Left ventricle myocardium inferior (tissue), 1 donor: ENCODE data around the gene BNC2. TPM values are rescaled to one million over a fixed set of nuclear protein-coding genes. Genes with fewer than 3 reads are reported as not detected.
A peak's percentile ranks its signal among the peaks of the same experiment; 100 is the strongest.

Experiments
- DNase-seq: peaks from one replicate; pipeline ENCODE4 v3.0.0-alpha.2; 2020
- H3K27ac ChIP-seq: fragments of 200-600 bp; replicated peaks from 2 replicates; pipeline ENCODE4 v1.8.0; 2021
- H3K27me3 ChIP-seq: fragments of 200-600 bp; 2 replicates; pipeline ENCODE4 v1.8.0; 2021; ENCODE audit warnings: low read depth
- H3K36me3 ChIP-seq: fragments of 200-600 bp; 2 replicates; pipeline ENCODE4 v1.8.0; 2021
- H3K4me1 ChIP-seq: fragments of 200-600 bp; 2 replicates; pipeline ENCODE4 v1.8.0; 2021
- H3K4me3 ChIP-seq: fragments of 200-600 bp; 2 replicates; pipeline ENCODE4 v1.8.0; 2021; ENCODE audit warnings: mild to moderate bottlenecking, moderate library complexity
- H3K9me3 ChIP-seq: fragments of 200-600 bp; replicated peaks from 2 replicates; pipeline ENCODE4 v1.8.0; 2021
- intact Hi-C: fragments of 100-400 bp; cut with micrococcal nuclease; formaldehyde crosslinking; loops from one replicate; pipeline ENCODE4 v1.11.0; 2022
- total RNA-seq: library from RNA; stranded (reverse); fragmentation: NEBNext Ultra II Directional; extraction: Animal tissue kit (Norgen Biotek cat#: 25700); gene quantifications from one replicate; pipeline ENCODE4 v1.2.1, GENCODE V29; 2021
- TF ChIP-seq, protein P1 (sequence below): fragments of 200-600 bp; IDR thresholded peaks from 2 replicates; pipeline ENCODE4 v1.8.0; 2021; ENCODE audit warnings: antibody characterized with exemption, mild to moderate bottlenecking, borderline replicate concordance
- donor health status: DM: no; HTN: yes; CAD: no; lungs with severe emphysema.

BNC2 gene
- total RNA-seq, 1 donor from 2014 or later, result 3.5 TPM

DNA sequence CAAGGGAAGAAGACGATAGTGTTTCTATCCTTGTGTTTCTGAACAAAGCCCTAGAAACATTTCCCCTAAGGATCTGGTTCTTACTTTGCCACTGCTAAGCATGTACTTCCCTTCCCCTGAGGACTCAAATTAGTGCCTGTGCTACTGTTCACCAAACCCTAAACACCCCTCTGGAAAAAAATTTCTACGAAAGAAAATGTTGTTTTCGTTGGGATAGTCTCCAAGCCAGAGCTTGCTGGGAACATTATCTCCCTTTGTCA, 294.6 kb downstream of the BNC2 start:
- intact Hi-C loops, result no loop called here
- TF ChIP-seq, protein P1, sequence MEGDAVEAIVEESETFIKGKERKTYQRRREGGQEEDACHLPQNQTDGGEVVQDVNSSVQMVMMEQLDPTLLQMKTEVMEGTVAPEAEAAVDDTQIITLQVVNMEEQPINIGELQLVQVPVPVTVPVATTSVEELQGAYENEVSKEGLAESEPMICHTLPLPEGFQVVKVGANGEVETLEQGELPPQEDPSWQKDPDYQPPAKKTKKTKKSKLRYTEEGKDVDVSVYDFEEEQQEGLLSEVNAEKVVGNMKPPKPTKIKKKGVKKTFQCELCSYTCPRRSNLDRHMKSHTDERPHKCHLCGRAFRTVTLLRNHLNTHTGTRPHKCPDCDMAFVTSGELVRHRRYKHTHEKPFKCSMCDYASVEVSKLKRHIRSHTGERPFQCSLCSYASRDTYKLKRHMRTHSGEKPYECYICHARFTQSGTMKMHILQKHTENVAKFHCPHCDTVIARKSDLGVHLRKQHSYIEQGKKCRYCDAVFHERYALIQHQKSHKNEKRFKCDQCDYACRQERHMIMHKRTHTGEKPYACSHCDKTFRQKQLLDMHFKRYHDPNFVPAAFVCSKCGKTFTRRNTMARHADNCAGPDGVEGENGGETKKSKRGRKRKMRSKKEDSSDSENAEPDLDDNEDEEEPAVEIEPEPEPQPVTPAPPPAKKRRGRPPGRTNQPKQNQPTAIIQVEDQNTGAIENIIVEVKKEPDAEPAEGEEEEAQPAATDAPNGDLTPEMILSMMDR, result no peak
- DNase-seq, result no peak
- Histone ChIP-seq H3K4me1 (no peaks in the 10 kb centered on the region), H3K36me3 (no peaks in the 10 kb centered on the region), H3K9me3 (no peaks in the 10 kb centered on the region), H3K27me3 (peaks cover 56% of the 10 kb centered on the region), H3K27ac (peak overlapping the region; percentile 42), H3K4me3 (peak overlapping the region; percentile 19)

DNA sequence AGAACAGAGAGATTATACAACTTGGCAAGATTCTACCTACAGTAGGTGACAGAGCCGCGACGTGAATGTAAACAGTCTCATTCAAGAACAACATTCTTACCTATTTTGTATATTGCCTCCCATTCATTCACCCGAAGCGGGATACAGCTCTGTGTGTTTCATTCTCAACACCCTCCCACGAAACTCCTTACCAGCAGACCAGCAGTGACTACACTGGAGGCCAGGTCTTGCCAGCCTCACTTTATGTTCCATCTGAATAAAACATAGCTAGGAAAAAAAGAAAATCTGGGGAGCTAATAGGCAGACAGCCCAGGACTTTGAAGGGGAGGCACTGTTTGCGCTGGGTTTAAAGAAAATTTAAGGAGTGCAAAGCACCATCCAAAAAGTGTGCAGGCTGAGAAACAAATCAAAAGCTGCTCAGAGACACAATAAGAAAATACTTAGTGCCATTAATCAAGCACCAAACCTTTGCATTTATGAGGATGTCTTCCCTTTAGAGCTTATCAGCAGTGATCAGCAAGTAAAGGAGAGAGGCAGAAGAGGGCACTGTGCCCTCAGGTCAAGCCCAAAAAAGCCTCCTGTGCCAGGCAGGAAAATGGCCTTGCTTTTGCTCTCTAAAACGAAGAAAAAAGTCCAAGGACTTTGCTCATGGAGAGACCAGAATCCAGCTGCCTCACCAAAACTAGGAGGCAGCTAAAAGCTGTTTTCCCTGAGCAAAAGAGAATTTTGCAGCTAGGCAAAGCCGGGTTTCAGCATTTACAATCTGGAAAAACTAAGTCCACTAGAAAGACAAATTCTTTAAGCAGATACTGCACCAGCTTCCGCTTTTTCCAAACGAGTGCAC, 295.1 kb downstream of the BNC2 start:
- Histone ChIP-seq H3K4me1 (no peaks in the 10 kb centered on the region), H3K36me3 (no peaks in the 10 kb centered on the region), H3K4me3 (peak overlapping the region; percentile 19), H3K9me3 (no peaks in the 10 kb centered on the region), H3K27ac (peak overlapping the region; percentile 42), H3K27me3 (peaks cover 62% of the 10 kb centered on the region)
- intact Hi-C loops, result no loop called here
- TF ChIP-seq, protein P1, result no peak
- no peak for DNase-seq

DNA sequence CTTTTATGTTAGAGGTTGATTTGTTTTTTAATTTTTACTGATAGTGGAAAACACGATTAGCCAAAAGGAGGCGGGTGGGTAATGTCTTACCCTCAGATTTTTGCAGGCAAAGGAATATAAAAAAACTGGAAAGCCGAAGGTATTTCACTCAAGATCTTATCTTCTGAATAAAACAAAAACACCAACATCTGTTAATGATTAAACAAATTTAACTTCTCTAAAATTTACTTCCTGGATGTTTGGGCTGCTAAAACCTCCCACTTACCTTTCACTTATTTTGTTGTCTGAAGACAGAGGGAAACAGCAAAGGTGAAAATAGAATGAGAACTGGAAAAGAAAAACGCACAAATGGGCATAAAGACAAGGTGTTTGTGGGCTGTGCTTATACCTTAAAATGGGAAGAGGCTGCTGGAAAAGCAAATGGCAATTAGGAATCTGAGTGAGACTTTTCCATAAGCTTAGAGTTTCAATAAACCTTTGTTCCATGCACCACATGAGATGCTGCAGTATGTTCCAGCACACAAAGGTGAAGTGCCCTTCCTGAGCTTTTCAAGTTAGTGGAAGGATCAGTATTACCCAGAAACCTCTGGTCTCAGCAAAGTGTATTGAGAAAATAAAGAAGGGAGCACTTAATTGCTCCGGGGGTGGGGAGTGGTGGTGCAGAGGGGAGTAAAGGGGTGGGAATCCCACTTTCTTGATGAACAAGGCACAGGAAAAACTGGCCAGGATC, 298.3 kb downstream of the BNC2 start:
- Histone ChIP-seq H3K9me3 (no peaks in the 10 kb centered on the region), H3K4me1 (no peaks in the 10 kb centered on the region), H3K4me3 (no peak overlapping the region), H3K27me3 (peaks cover 65% of the 10 kb centered on the region), H3K27ac (no peak overlapping the region), H3K36me3 (no peaks in the 10 kb centered on the region)
- no peak for DNase-seq
- intact Hi-C loops, result no loop called here
- TF ChIP-seq, protein P1, result no peak

- Histone ChIP-seq H3K4me3 (no peak overlapping the region), H3K27ac (no peak overlapping the region), H3K36me3 (no peaks in the 10 kb centered on the region), H3K4me1 (no peaks in the 10 kb centered on the region), H3K9me3 (no peaks in the 10 kb centered on the region), H3K27me3 (peaks cover 56% of the 10 kb centered on the region)
- no peak for DNase-seq
- intact Hi-C loops, result no loop called here
- TF ChIP-seq, protein P1, result no peak
Observed at GRCh38 chr9:16571127-16571802, 299.2 kb downstream of the BNC2 start.

- Histone ChIP-seq H3K27ac (no peak overlapping the region), H3K4me1 (no peaks in the 10 kb centered on the region), H3K9me3 (no peaks in the 10 kb centered on the region), H3K36me3 (no peaks in the 10 kb centered on the region), H3K27me3 (no peaks in the 10 kb centered on the region), H3K4me3 (no peak overlapping the region)
- intact Hi-C loops, result loop anchor here (10.0 kb wide), 1 partner anchor 591 kb away; no protein-coding TSS in a partner anchor
- TF ChIP-seq, protein P1, result no peak
- DNase-seq, result no peak
Observed at GRCh38 chr9:16563446-16563845, 307.0 kb downstream of the BNC2 start.
